GM15510 (cell line): ENCODE data around the gene NUF2.

Experiments
- POLR2A ChIP-seq: IDR thresholded peaks from 3 replicates; pipeline ENCODE4 v1.6.1; 2011; ENCODE audit warnings: borderline replicate concordance; ENCODE audit not compliant: insufficient read length; ENCODE audit errors: extremely low read depth

Gene NUF2

DNA sequence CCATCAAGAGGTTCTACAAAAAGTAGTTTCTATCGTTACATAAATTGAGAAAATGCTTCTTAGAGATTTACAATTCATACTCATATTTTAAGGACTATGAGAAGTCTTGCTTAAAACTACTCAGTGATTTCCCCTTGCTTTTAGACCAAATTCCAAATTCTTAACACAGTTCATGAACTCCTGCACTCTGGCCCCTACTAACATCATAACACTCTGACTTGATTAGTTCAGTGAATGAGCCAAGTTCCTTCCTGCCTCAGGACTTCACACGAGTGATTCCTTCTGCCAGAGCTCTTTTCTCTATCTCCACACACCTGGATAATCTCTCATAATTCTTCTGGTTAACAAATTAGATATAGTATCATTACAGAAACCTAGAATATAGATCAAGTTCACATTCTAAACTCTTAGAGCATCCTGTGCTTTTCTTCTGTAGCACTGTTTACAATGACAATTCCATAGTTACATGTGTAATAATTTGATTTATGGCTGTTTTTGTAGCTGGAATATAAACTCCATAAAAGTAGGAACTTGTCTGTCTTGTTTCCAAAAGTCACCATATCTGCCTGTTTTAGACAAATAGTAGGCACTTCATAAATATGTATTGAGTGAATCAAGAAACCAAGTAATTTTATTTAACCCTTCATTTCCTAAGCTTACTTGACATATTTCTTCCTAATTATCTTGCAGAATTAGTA is 59.9 kb downstream of the NUF2 start:
- no peak for TF ChIP-seq POLR2A

GRCh38 chr1:163382395-163382794 is 60.6 kb downstream of the NUF2 start:
- TF ChIP-seq POLR2A: no peak

GRCh38 chr1:163387146-163387545 is 65.4 kb downstream of the NUF2 start:
- TF ChIP-seq POLR2A: no peak

DNA sequence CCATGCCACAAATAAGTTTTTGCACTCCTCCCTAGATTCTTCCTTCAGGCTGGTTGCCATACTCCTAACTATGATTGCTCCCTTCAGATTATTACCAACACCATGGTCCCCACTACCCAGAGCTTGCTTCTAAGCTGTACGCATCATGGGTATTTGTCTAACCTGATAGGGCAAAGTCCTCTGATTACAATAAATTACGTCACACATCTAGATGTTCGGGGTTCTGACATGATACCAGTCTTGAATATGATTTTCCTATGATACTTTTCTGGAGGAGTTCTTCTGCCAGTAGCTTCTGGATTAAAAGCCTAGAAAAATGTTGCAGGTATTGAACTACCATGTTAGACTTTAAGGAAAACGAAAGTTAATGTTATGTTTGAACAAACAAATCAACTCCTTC is 67.2 kb downstream of the NUF2 start:
- no peak for TF ChIP-seq POLR2A

GRCh38 chr1:163395790-163396189 is 74.0 kb downstream of the NUF2 start:
- no peak for TF ChIP-seq POLR2A

- TF ChIP-seq POLR2A: no peak
Observed at GRCh38 chr1:163397451-163398200, 75.9 kb downstream of the NUF2 start.

- TF ChIP-seq POLR2A: no peak
Observed at GRCh38 chr1:163399001-163399400, 77.2 kb downstream of the NUF2 start.

DNA sequence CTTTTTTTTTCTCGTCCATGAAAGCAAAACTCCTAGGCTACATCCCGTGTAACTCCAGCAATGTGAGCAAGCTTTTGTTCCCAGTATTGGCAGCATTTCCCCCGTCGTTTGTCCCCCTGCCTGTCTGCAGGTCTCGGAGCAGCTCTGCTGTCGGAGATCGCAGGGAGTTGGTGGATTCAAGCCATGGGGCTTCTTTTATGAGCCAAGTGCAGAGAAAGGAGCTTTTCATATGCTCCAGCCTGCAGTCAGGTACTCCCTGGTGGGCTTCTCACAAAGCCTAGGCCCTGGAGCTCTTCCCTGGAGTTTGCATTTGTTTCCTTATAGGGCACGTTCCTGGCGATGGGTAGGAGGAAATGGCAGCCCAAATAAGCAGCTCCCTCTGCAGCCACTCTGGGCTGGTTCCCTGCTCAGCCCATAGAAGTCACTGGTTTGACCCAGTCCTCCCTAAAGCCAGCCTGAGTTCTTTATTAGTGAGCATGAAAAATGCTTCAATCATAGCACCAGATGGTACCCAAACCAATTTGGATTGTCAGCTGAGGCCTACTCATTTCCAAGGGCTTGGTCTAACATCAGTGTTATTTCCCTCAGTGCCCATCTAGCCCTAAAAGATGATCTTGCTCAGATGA is 78.3 kb downstream of the NUF2 start:
- TF ChIP-seq POLR2A: no peak

GRCh38 chr1:163401211-163401610 is 79.5 kb downstream of the NUF2 start:
- no peak for TF ChIP-seq POLR2A
